GM12891 (cell line): Measurements from ENCODE around the gene ZNF823.

Source experiments
- PAX5 ChIP-seq: IDR thresholded peaks from 2 replicates; pipeline ENCODE4 v1.6.1; 2011; ENCODE audit warnings: low read length, moderate library complexity, mild to moderate bottlenecking; ENCODE audit not compliant: insufficient read depth, severe bottlenecking
- POLR2AphosphoS5 ChIP-seq: IDR thresholded peaks from 2 replicates; pipeline ENCODE4 v1.6.1; 2011; ENCODE audit warnings: low read depth, low read length, control low read depth

- TF ChIP-seq POLR2AphosphoS5 = no peak
- no peak for TF ChIP-seq PAX5
Measured at GRCh38 chr19:11781295-11782057, 42.7 kb upstream of the ZNF823 start.
